Heart left ventricle (tissue), 16 donors: ENCODE data around the gene SNAPIN. TPM values are rescaled to one million over a fixed set of nuclear protein-coding genes. Genes with fewer than 3 reads are reported as not detected.
"Not testable (repeated sequence)": the region's sequence is repeated elsewhere in the genome, so short reads cannot be mapped to it uniquely, and the experiment has no call there.

Experiments used
- ATAC-seq, 4 donors: fragments of 200-7000 bp; cut with Tn5 transposase; one replicate each; pipeline ENCODE4 v1.9.1; 2020 to 2022; ENCODE audit warnings: moderate library complexity in 4 of 4, mild to moderate bottlenecking in 3 of 4, moderate number of reproducible peaks in 1 of 4
- DNase-seq, 5 donors: peaks; one replicate each; pipeline ENCODE4 v3.0.0-alpha.2; 2020
- H3K27ac ChIP-seq, 12 donors: fragments of 200-600 bp; sonication (generic) in 4 of 12; one replicate each; pipeline versions ENCODE4 v1.5.0 to v1.8.0; 2016 to 2022; ENCODE audit warnings: mild to moderate bottlenecking in 2 of 12
- H3K27me3 ChIP-seq, 9 donors: fragments of 200-600 bp; sonication (generic) in 2 of 9; one replicate each; pipeline versions ENCODE4 v1.5.1 to v1.8.0; 2016 to 2022; ENCODE audit warnings: mild to moderate bottlenecking in 3 of 9
- H3K36me3 ChIP-seq, 9 donors: fragments of 200-600 bp; sonication (generic) in 2 of 9; one replicate each; pipeline versions ENCODE4 v1.5.0 to v1.8.0; 2018 to 2022; ENCODE audit warnings: mild to moderate bottlenecking in 2 of 9
- H3K4me1 ChIP-seq, 12 donors: fragments of 200-600 bp; sonication (generic) in 4 of 12; one replicate each; pipeline versions ENCODE4 v1.5.0 to v1.8.0; 2016 to 2022; ENCODE audit warnings: mild to moderate bottlenecking in 3 of 12
- H3K4me3 ChIP-seq, 12 donors: fragments of 200-600 bp; sonication (generic) in 4 of 12; one replicate each; pipeline versions ENCODE4 v1.5.0 to v1.8.0; 2017 to 2022; ENCODE audit warnings: mild to moderate bottlenecking in 9 of 12, moderate library complexity in 4 of 12
- H3K9me3 ChIP-seq, 12 donors: fragments of 200-600 bp; sonication (generic) in 4 of 12; one replicate each; pipeline versions ENCODE4 v1.5.0 to v1.8.0; 2016 to 2022; ENCODE audit warnings: mild to moderate bottlenecking in 1 of 12
- CTCF ChIP-seq, 12 donors: fragments of 200-600 bp; sonication (generic) in 4 of 12; IDR thresholded peaks; one replicate each; pipeline versions ENCODE4 v1.5.0 to v1.8.0; 2018 to 2022; ENCODE audit warnings: antibody characterized with exemption in 12 of 12, mild to moderate bottlenecking in 5 of 12
- POLR2A ChIP-seq, 2 donors: fragments of 450-650 bp; IDR thresholded peaks; one replicate each; pipeline ENCODE4 v1.6.1; 2017; ENCODE audit warnings: antibody characterized with exemption in 2 of 2, mild to moderate bottlenecking in 2 of 2, moderate library complexity in 2 of 2
- WGBS, 4 donors: extraction: QIAGEN DNeasy Blood & Tissue Kit in 2 of 4; methylation state at CpG; one replicate each; pipeline versions ENCODE4 v1.1.5 to v1.1.7; 2013 to 2018; 5-methylcytosine and 5-hydroxymethylcytosine counted together
- intact Hi-C, 10 donors: fragments of 100-400 bp; cut with DNase I; formaldehyde crosslinking; loops; one replicate each; pipeline versions ENCODE4 v1.11.1 to v1.14.2; 2022
- polyA plus RNA-seq, 2 donors: library from polyadenylated mRNA; stranded (reverse); fragments of 200-250 nt; gene quantifications; one replicate each; pipeline ENCODE4 v1.2.3, GENCODE V29; 2013
- total RNA-seq, 9 donors: library from RNA; depleted of rRNA in 2 of 9; stranded (reverse); fragments of >200 nt in 2 of 9; fragmentation: NEBNext Ultra II Directional in 3 of 9; extraction: Animal tissue kit (Norgen Biotek cat#: 25700) in 3 of 9; gene quantifications; one replicate each; pipeline versions ENCODE4 v1.1.0 to v1.2.4, GENCODE V29; 2016 to 2023
- donor health status: ischemic (EF 13 %, LVEDD 7.1; RV severe dilation, severe dysfunction).
- donor health status: healthy with polysubstance abuse.
- donor health status: DM: no; HTN: yes; CAD: no.
- donor health status: DM: no; HTN: no; CAD: no.
- donor health status: ischemic (EF 25% LVEDD 6.9; RV normal size, moderate dysfunction).
- donor health status: ischemic (EF 25% LVEDD 5.7; RV mildly dilated, moderate dysfunction).
- donor health status: healthy.
- donor health status: DM: yes; HTN: yes; CAD: no.
- donor health status: ischemic (EF 35%, LVEDD 5.7; RV mildly dilated, moderate dysfunction).
- donor health status: nonischemic (EF 11% LVEDD 7.7; RV severe dilation, severe dysfunction).
- donor health status: DM: yes; HTN: yes; CAD: no.
- donor health status: PGD.
- donor health status: ischemic (EF 29% LVEDD 5.4; RV normal size, mild dysfunction).
- donor health status: nonischemic (EF 23%, LVEDD 6.1; RV moderate dilation, normal function).

Gene SNAPIN
- total and polyA plus RNA-seq, 11 donors = 53.7 to 88.7 (median 67.9) TPM

DNA sequence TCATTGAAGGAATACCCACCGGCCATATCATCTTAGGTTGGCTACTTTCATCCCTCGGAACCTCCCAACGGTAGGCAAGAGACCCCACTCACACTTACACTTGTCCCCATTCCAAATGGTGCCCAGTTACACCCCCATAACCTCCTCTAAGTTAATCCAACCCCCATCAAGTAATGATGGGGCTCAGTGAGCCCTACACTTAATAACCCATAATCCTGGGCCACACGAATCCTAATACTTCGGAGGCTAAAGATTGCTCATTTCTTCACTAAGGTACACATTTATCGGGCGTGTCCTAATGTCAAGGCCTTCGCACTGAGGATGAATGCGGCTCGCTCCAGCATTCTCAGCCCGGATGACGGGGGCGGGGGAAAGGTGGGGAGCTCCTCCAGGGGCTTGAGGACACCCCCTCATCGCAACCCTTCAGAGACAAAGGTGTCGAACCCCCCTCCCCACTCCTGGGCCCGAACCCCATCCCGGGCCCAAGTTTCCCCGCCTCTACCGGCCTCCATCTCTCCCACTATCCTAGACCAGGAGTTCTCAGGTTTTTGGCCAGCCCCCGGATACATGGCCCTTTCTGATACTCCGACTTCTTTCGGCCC, 11.9 kb downstream of the SNAPIN start:
- TF ChIP-seq POLR2A (IDR thresholded peaks at IDR 0.05) (no peak), CTCF (IDR thresholded peaks at IDR 0.05) (no peak)
- H3K27me3 ChIP-seq = no peaks in the 10 kb centered on the region
- DNase-seq = no peak
- intact Hi-C loops = loop anchor here in 8 of 10 donors (2.0 to 10.0 kb wide), 9 partner anchors 38 to 317 kb away; partner anchors contain the start of genes CHTOP (in 3 of the 8), RAB13 (in 3 of the 8), GATAD2B (in 1 of the 8) and S100A1 (in 1 of the 8)
- ATAC-seq = peak; percentile 5 to 33 (median 22)
- peak overlapping the region in 11 of 12 donors; percentile 19 to 90 (median 79) for H3K27ac ChIP-seq
- H3K36me3 ChIP-seq = peaks cover 5 to 44% (median 41%) of the 10 kb centered on the region in 9 donors
- H3K4me3 ChIP-seq = peak overlapping the region; percentile 49 to 93 (median 82)
- H3K9me3 ChIP-seq = no peaks in the 10 kb centered on the region
- peaks cover 6 to 26% (median 14%) of the 10 kb centered on the region in 12 donors for H3K4me1 ChIP-seq
- WGBS, 4 donors = 1 to 2% (median 2%) methylated on average over 21 to 22 of the region's 22 CpGs

GRCh38 chr1:153670859-153671627, 12.5 kb downstream of the SNAPIN start, which contains the start of gene ILF2:
Gene ILF2 (minus strand): TSS chr1:153670993. CDS start chr1:153670922, 71 bp downstream.
- 0% methylated on average over 35 of the region's 35 CpGs for WGBS, 4 donors
- TF ChIP-seq CTCF (IDR thresholded peaks at IDR 0.05) (peak in 6 of 12 donors; percentile 11 to 53 (median 39)), POLR2A (IDR thresholded peaks at IDR 0.05) (peak; percentile 81 to 91)
- Histone ChIP-seq H3K4me3 (peak within 1 kb of the TSS; percentile 49 to 93 (median 82)), H3K36me3 (peaks cover 5 to 38% (median 34%) of the 10 kb centered on the region in 9 donors), H3K9me3 (no peaks in the 10 kb centered on the region), H3K4me1 (peaks cover 6 to 26% (median 14%) of the 10 kb centered on the region in 12 donors), H3K27me3 (no peaks in the 10 kb centered on the region), H3K27ac (peak within 1 kb of the TSS; percentile 6 to 90 (median 80))
- DNase-seq (peak; percentile 97 to 98 (median 98)), ATAC-seq (peak; percentile 95 to 98 (median 97))
- intact Hi-C loops = loop anchor here in 8 of 10 donors (2.0 to 10.0 kb wide), 9 partner anchors 39 to 316 kb away; partner anchors contain the start of genes CHTOP (in 3 of the 8), RAB13 (in 3 of the 8), GATAD2B (in 1 of the 8) and S100A1 (in 1 of the 8)

DNA sequence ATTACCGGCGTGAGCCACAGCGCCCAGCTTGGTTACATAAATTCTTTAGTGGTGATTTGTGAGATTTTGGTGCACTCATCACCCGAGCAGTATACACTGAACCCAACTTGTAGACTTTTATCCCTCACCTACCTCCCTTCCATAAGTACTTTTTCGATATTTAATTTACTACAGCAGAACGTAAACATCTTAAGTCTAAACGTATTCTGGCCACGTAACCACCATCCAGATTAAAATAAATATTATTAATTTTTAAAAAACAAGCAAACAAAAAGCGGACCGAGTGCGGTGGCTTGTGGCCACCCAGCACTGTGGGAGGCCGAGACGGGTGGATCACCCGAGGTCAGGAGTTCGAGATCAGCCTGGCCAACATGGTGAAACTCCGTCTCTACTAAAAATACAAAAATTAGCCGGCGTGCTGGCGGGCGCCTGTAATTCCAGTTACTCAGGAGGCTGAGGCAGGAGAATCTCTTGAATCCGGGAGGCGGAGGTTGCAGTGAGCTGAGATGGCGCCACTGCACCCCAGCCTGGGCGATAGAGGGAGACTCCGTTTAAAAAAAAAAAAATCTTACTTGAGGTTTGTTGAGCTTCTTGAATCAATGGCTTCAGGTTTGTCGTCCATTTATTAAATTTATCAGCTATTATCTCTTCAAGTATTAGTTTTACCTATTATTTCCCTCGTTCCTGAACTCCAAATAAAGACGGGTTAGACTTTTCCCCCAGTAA, 13.3 kb downstream of the SNAPIN start:
- Histone ChIP-seq H3K4me1 (peaks cover 6 to 26% (median 14%) of the 10 kb centered on the region in 12 donors), H3K36me3 (peaks cover 5 to 30% (median 27%) of the 10 kb centered on the region in 9 donors), H3K27ac (peak overlapping the region; percentile 6 to 90 (median 79)), H3K4me3 (peak overlapping the region; percentile 27 to 92 (median 76))
- intact Hi-C loops = loop anchor here in 8 of 10 donors (2.0 to 10.0 kb wide), 9 partner anchors 39 to 316 kb away; partner anchors contain the start of genes CHTOP (in 3 of the 8), RAB13 (in 3 of the 8), GATAD2B (in 1 of the 8) and S100A1 (in 1 of the 8)
- 11 to 18% (median 15%) methylated on average over 28 of the region's 28 CpGs for WGBS, 4 donors
- peak in 2 of 12 donors; percentile 9 to 30 for TF ChIP-seq CTCF (IDR thresholded peaks at IDR 0.05)
- not testable (repeated sequence) for H3K9me3 ChIP-seq, H3K27me3 ChIP-seq
- ATAC-seq = peak in 3 of 4 donors; percentile 37 to 49 (median 47)
- peak in 3 of 5 donors; percentile 48 to 72 (median 49) for DNase-seq
